ENCODE data around the gene WDR27.

DNA sequence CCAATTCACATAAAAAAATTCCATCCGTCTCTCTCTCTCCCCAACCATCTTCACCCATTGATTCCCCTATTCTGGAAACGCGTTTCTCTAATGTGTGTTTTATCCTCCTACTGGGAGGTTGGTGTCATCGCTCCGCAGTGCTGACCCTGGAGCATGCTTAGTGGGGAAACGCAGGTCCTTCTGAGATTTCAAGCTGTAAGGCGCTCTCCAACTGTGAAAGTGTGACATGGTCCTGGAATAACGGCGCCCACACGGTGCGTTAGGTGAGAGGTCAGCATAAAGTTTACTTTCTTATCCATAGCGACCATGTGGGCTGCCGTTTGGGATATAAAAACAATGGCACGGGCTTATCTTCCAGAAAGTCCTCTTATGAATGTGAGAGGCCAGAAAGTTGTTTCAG is 123.9 kb downstream of the WDR27 start:
- TF ChIP-seq, protein P1, sequence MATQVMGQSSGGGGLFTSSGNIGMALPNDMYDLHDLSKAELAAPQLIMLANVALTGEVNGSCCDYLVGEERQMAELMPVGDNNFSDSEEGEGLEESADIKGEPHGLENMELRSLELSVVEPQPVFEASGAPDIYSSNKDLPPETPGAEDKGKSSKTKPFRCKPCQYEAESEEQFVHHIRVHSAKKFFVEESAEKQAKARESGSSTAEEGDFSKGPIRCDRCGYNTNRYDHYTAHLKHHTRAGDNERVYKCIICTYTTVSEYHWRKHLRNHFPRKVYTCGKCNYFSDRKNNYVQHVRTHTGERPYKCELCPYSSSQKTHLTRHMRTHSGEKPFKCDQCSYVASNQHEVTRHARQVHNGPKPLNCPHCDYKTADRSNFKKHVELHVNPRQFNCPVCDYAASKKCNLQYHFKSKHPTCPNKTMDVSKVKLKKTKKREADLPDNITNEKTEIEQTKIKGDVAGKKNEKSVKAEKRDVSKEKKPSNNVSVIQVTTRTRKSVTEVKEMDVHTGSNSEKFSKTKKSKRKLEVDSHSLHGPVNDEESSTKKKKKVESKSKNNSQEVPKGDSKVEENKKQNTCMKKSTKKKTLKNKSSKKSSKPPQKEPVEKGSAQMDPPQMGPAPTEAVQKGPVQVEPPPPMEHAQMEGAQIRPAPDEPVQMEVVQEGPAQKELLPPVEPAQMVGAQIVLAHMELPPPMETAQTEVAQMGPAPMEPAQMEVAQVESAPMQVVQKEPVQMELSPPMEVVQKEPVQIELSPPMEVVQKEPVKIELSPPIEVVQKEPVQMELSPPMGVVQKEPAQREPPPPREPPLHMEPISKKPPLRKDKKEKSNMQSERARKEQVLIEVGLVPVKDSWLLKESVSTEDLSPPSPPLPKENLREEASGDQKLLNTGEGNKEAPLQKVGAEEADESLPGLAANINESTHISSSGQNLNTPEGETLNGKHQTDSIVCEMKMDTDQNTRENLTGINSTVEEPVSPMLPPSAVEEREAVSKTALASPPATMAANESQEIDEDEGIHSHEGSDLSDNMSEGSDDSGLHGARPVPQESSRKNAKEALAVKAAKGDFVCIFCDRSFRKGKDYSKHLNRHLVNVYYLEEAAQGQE (IDR thresholded peaks at IDR 0.05; ENCODE audit: insufficient read depth in 1 of 2, low read depth in 2 of 2, low read length in 2 of 2) = no peak
- TF ChIP-seq SIN3A (IDR thresholded peaks at IDR 0.05; ENCODE audit: borderline replicate concordance, insufficient read depth, low read length) = no peak
- TF ChIP-seq POLR2AphosphoS5 (IDR thresholded peaks at IDR 0.05; ENCODE audit: low read depth, low read length) = no peak
- TF ChIP-seq FOXP2 (optimal IDR thresholded peaks at IDR 0.05; ENCODE audit: borderline replicate concordance, extremely low read depth, extremely low read length, insufficient read depth) = no peak
- no peak for TF ChIP-seq TAF1 (IDR thresholded peaks at IDR 0.05; ENCODE audit: borderline replicate concordance, insufficient read depth, low read length)
